ENCODE results near the gene IZUMO4.

IZUMO4 gene

GRCh38 chr19:2079076-2079864 is 17.4 kb upstream of the IZUMO4 start:
- no peak for DNase-seq (ENCODE audit: extremely low read depth, insufficient read length)
- no peaks in the 10 kb centered on the region for H3K27me3 ChIP-seq (replicated peaks; ENCODE audit: control insufficient read depth, insufficient read depth, low read length)
- peak overlapping the region; percentile 94 for H3K4me3 ChIP-seq (replicated peaks; ENCODE audit: low read depth, low read length)
- H3K36me3 ChIP-seq (ENCODE audit: control insufficient read depth, insufficient read depth, low read length), result peaks cover 64% of the 10 kb centered on the region
- TF ChIP-seq CTCF (IDR thresholded peaks at IDR 0.05; ENCODE audit: insufficient read depth, low read length, poor library complexity, severe bottlenecking), result no peak

GRCh38 chr19:2079865-2080301 is 16.8 kb upstream of the IZUMO4 start:
- TF ChIP-seq CTCF (IDR thresholded peaks at IDR 0.05; ENCODE audit: insufficient read depth, low read length, poor library complexity, severe bottlenecking), result no peak
- H3K4me3 ChIP-seq (replicated peaks; ENCODE audit: low read depth, low read length), result peak overlapping the region; percentile 94
- H3K27me3 ChIP-seq (replicated peaks; ENCODE audit: control insufficient read depth, insufficient read depth, low read length), result no peaks in the 10 kb centered on the region
- peaks cover 63% of the 10 kb centered on the region for H3K36me3 ChIP-seq (ENCODE audit: control insufficient read depth, insufficient read depth, low read length)
- DNase-seq (ENCODE audit: extremely low read depth, insufficient read length), result no peak

GRCh38 chr19:2080336-2080988 is 16.3 kb upstream of the IZUMO4 start:
- H3K36me3 ChIP-seq (ENCODE audit: control insufficient read depth, insufficient read depth, low read length), result peaks cover 58% of the 10 kb centered on the region
- DNase-seq (ENCODE audit: extremely low read depth, insufficient read length), result no peak
- H3K4me3 ChIP-seq (replicated peaks; ENCODE audit: low read depth, low read length), result peak overlapping the region; percentile 94
- no peak for TF ChIP-seq CTCF (IDR thresholded peaks at IDR 0.05; ENCODE audit: insufficient read depth, low read length, poor library complexity, severe bottlenecking)
- H3K27me3 ChIP-seq (replicated peaks; ENCODE audit: control insufficient read depth, insufficient read depth, low read length), result no peaks in the 10 kb centered on the region

GRCh38 chr19:2081873-2082810 is 14.6 kb upstream of the IZUMO4 start:
- no peaks in the 10 kb centered on the region for H3K27me3 ChIP-seq (replicated peaks; ENCODE audit: control insufficient read depth, insufficient read depth, low read length)
- peak overlapping the region; percentile 94 for H3K4me3 ChIP-seq (replicated peaks; ENCODE audit: low read depth, low read length)
- no peak for TF ChIP-seq CTCF (IDR thresholded peaks at IDR 0.05; ENCODE audit: insufficient read depth, low read length, poor library complexity, severe bottlenecking)
- DNase-seq (ENCODE audit: extremely low read depth, insufficient read length), result peak; percentile 57
- H3K36me3 ChIP-seq (ENCODE audit: control insufficient read depth, insufficient read depth, low read length), result peaks cover 46% of the 10 kb centered on the region

- Histone ChIP-seq H3K27me3 (replicated peaks; ENCODE audit: control insufficient read depth, insufficient read depth, low read length) (no peaks in the 10 kb centered on the region), H3K36me3 (ENCODE audit: control insufficient read depth, insufficient read depth, low read length) (peaks cover 36% of the 10 kb centered on the region), H3K4me3 (replicated peaks; ENCODE audit: low read depth, low read length) (peak overlapping the region; percentile 94)
- peak; percentile 69 for DNase-seq (ENCODE audit: extremely low read depth, insufficient read length)
- TF ChIP-seq CTCF (IDR thresholded peaks at IDR 0.05; ENCODE audit: insufficient read depth, low read length, poor library complexity, severe bottlenecking), result no peak
These were observed 13.4 kb upstream of the IZUMO4 start for GRCh38 chr19:2083174-2083854.

All from GM06990 (cell line).